GM19043 (cell line): Measurements from ENCODE around the gene KLRC1.
"Not testable (repeated sequence)": the region's sequence is repeated elsewhere in the genome, so short reads cannot be mapped to it uniquely, and the experiment has no call there.

Experiments used
- ATAC-seq: cut with Tn5 transposase; IDR thresholded peaks from one replicate; pipeline ENCODE4 v1.9.1; 2021; ENCODE audit warnings: low read depth; ENCODE audit not compliant: unreplicated experiment

Gene KLRC1

DNA sequence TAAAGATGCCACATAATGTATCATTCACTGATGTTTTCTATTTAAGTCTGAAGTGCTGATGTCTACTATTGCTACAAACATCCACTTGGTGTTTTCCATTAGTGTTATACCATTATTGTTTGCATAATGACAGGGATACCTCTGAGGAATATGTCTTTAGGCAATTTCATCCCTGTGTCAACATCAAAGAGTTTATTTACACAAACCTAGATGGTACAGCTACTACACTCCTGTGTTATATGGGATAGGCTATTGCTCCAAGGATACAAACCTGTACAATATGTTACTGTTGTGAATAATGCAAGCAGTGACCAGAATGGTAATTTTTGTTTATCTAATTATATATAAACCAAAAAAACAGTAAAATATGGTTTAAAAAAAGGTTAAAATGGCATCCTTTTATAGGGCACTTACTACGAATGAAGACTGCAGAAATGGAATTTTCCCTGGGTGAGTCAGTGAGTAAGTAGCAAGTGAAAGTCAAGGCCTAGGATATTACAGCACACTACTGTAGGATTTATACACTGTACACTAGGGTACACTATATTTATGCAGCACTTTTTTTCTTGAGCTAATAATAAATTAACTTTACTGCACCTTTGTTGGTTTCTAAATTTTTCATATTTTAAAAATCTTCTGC is 28.8 kb downstream of the KLRC1 start:
- not testable (repeated sequence) for ATAC-seq

- ATAC-seq: not testable (repeated sequence)
Measured at GRCh38 chr12:10422159-10422558, 31.0 kb downstream of the KLRC1 start.

DNA sequence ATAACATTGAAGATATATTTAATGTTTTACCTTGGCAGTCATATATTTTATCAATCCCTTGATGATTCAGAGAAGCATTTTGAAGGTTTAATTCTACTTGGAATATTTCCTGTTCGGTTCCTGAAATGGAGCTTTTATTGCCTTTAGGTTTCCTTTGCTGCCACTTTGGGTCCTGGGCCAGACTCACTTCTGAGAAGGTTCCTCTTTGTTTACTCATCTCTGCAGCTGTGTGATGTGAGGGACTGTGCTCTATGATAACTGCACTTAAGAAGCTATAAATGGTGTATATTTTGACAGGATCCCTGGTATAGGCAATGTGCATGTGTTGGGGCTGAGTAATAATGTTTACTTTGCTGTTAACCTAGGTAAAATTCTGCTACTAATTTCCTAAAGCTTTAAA is 32.8 kb downstream of the KLRC1 start, which contains the start of gene KLRC3:
KLRC3 (minus strand) TSS at position 262 of the 400 bp plus-strand sequence; CDS start at position 217, 45 bp downstream.
- not testable (repeated sequence) for ATAC-seq

DNA sequence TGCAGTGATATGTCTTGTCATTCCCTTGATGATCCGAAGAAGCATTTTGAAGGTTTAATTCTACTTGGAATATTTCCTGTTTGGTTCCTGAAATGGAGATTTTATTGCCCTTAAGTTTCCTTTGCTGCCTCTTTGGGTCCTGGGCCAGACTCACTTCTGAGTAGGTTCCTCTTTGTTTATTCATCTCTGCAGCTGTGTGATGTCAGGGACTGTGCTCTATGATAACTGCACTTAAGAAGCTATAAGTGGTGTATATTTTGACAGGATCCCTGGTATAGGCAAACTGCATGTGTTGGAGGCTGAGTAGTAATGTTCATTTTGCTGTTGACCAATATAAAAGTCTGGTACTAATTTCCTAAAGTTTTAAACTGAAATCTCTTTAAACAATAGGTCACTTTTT is 43.8 kb downstream of the KLRC1 start, which contains the start of gene KLRC4:
KLRC4 (minus strand) TSS at position 366 of the 400 bp plus-strand sequence; CDS start at position 184, 182 bp downstream.
- ATAC-seq: no peak

GRCh38 chr12:10408842-10409241 is 44.3 kb downstream of the KLRC1 start:
- no peak for ATAC-seq

- ATAC-seq: no peak
Measured at GRCh38 chr12:10406725-10407124, 46.5 kb downstream of the KLRC1 start.

GRCh38 chr12:10405294-10405693 is 47.9 kb downstream of the KLRC1 start:
- ATAC-seq: no peak

DNA sequence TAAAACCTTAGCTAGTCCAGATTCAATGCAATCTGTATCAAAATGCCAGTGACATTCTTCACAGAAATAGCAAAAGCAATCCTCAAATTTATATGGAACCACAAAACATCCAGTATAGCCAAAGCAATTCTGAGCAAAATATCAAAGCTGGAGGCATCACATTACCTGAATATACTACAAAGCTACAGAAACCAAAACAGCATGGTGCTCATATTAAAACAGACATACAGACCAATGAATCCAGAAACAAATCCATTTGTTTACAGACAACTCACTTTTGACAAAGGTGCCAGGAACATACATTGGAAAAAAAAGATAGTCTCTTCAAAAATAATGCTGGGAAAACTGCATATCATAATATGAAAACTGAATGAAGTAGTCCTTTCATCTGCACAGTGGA is 48.4 kb downstream of the KLRC1 start:
- no peak for ATAC-seq

DNA sequence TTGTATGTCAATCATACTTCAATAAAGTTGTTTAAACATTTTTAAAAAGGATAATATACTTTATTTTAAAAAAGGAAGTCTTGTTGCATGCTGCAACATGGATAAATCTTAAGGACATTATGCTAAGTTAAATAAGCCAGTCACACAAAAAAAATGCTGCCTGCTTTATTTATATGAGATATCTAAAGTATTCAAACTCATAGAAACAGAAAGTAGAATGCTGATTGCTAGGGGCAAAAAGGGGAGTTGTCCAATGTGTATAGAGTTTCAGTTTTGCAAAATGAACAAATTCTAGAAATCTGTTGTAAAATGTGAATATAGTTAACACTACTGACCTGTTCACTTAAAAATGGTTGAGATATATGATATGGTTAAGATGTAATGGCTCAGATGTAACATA is 52.3 kb downstream of the KLRC1 start:
- no peak for ATAC-seq

- no peak for ATAC-seq
Measured at GRCh38 chr12:10398168-10398567, 55.0 kb downstream of the KLRC1 start.

GRCh38 chr12:10397296-10397695 is 55.9 kb downstream of the KLRC1 start:
- no peak for ATAC-seq

- ATAC-seq: not testable (repeated sequence)
Measured at GRCh38 chr12:10396176-10396575, 57.0 kb downstream of the KLRC1 start.
